Mucosa of descending colon (tissue), 3 donors: ENCODE measurements around the gene COMT. TPM values are rescaled to one million over a fixed set of nuclear protein-coding genes. Genes with fewer than 3 reads are reported as not detected.

Source experiments
- ATAC-seq: fragments of 200-7000 bp; cut with Tn5 transposase; one replicate; pipeline ENCODE4 v1.9.1; 2020; ENCODE audit warnings: mild to moderate bottlenecking, moderate library complexity
- DNase-seq, 3 donors: peaks; one replicate each; pipeline ENCODE4 v3.0.0-alpha.2; 2020
- H3K36me3 ChIP-seq: fragments of 200-600 bp; one replicate; pipeline ENCODE4 v1.8.0; 2021; ENCODE audit warnings: low read depth, mild to moderate bottlenecking
- H3K4me1 ChIP-seq: fragments of 200-600 bp; one replicate; pipeline ENCODE4 v1.8.0; 2021; ENCODE audit warnings: low read depth, mild to moderate bottlenecking
- H3K4me3 ChIP-seq: fragments of 200-600 bp; one replicate; pipeline ENCODE4 v1.8.0; 2021; ENCODE audit warnings: mild to moderate bottlenecking
- H3K9me3 ChIP-seq: fragments of 200-600 bp; one replicate; pipeline ENCODE4 v1.8.0; 2021; ENCODE audit warnings: mild to moderate bottlenecking
- intact Hi-C, 2 donors: fragments of 100-400 bp; cut with DNase I in 1 of 2; cut with micrococcal nuclease in 1 of 2; formaldehyde crosslinking; loops; one replicate each; pipeline versions ENCODE4 v1.11.0 to v1.11.1; 2022; cut with DNase I, micrococcal nuclease
- total RNA-seq, 3 donors: library from RNA; stranded (reverse); fragmentation: NEBNext Ultra II Directional in 2 of 3; extraction: Animal tissue kit (Norgen Biotek cat#: 25700) in 2 of 3; gene quantifications; one replicate each; pipeline versions ENCODE4 v1.2.1 to v1.2.4, GENCODE V29; 2021 to 2023
- TF ChIP-seq, protein P1 (sequence below): fragments of 200-600 bp; IDR thresholded peaks from one replicate; pipeline ENCODE4 v1.8.0; 2022; ENCODE audit warnings: antibody characterized with exemption, mild to moderate bottlenecking
- donor health status: DM: no; HTN: no; CAD: no; lungs with moderate emphysema.
- donor health status: DM: no; HTN: no; CAD: no.
- donor health status: DM: no; HTN: yes; CAD: no.

Gene COMT
- total RNA-seq, 3 donors from 2014 or later = 61.2 to 88.7 (median 70.7) TPM

DNA sequence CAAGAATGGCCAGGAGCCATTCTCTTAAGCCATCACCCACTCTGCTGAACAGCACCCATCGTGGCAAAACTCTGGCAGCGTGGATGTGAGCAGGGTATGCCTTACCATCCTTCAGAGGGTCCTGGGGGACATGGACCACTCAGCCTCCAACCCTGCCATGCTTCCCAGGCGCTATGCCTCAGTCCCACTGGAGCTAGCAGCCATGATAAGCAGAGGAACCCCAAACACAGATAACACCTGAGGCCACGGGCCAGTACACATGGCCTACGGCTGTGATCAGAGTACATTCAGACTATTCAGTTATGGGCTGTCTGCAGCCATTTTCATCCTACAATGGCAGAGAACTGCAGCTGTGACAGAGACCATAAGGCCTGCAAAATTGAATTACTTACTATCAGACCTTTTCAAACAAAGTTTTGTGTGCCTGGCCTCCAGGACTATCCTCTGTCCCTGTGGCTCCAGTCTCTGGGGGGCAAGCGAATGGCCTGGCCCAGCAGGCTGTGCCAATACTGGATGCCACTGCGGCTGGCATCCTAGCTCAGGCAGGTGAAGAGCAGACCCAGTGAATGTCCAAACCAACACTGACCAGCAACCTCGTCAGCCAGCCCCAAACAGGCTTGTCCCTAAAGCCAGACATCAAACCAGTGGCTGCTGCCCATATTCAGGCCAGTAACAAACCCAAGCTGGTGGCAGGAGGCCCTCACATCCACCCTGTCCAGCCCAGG, 68.2 kb downstream of the COMT start:
- Histone ChIP-seq H3K4me1 (no peaks in the 10 kb centered on the region), H3K4me3 (no peak overlapping the region), H3K9me3 (no peaks in the 10 kb centered on the region), H3K36me3 (no peaks in the 10 kb centered on the region)
- DNase-seq (peak in 2 of 3 donors; percentile 3 to 33), ATAC-seq (no peak)
- intact Hi-C loops = loop anchor here in 1 of 2 donors (5.0 kb wide), 1 partner anchor 37 kb away; no protein-coding TSS in a partner anchor
- TF ChIP-seq, protein P1, sequence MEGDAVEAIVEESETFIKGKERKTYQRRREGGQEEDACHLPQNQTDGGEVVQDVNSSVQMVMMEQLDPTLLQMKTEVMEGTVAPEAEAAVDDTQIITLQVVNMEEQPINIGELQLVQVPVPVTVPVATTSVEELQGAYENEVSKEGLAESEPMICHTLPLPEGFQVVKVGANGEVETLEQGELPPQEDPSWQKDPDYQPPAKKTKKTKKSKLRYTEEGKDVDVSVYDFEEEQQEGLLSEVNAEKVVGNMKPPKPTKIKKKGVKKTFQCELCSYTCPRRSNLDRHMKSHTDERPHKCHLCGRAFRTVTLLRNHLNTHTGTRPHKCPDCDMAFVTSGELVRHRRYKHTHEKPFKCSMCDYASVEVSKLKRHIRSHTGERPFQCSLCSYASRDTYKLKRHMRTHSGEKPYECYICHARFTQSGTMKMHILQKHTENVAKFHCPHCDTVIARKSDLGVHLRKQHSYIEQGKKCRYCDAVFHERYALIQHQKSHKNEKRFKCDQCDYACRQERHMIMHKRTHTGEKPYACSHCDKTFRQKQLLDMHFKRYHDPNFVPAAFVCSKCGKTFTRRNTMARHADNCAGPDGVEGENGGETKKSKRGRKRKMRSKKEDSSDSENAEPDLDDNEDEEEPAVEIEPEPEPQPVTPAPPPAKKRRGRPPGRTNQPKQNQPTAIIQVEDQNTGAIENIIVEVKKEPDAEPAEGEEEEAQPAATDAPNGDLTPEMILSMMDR = no peak

- TF ChIP-seq, protein P1 = no peak
- Histone ChIP-seq H3K4me3 (no peak overlapping the region), H3K4me1 (peaks cover 3% of the 10 kb centered on the region), H3K36me3 (no peaks in the 10 kb centered on the region), H3K9me3 (no peaks in the 10 kb centered on the region)
- ATAC-seq (no peak), DNase-seq (peak in 2 of 3 donors; percentile 16 to 22)
- intact Hi-C loops = loop anchor here in 1 of 2 donors (5.0 kb wide), 1 partner anchor 38 kb away; no protein-coding TSS in a partner anchor
These were observed 68.9 kb downstream of the COMT start for GRCh38 chr22:20010307-20011122.

GRCh38 chr22:20011123-20011992, 69.8 kb downstream of the COMT start:
- Histone ChIP-seq H3K9me3 (no peaks in the 10 kb centered on the region), H3K4me1 (peaks cover 6% of the 10 kb centered on the region), H3K4me3 (no peak overlapping the region), H3K36me3 (no peaks in the 10 kb centered on the region)
- TF ChIP-seq, protein P1 = no peak
- DNase-seq (peak in 2 of 3 donors; percentile 8 to 19), ATAC-seq (no peak)
- intact Hi-C loops = loop anchor here in 1 of 2 donors (5.0 kb wide), 1 partner anchor 39 kb away; no protein-coding TSS in a partner anchor

- no peaks in the 10 kb centered on the region for H3K9me3 ChIP-seq
- H3K4me1 ChIP-seq = peaks cover 8% of the 10 kb centered on the region
- no peaks in the 10 kb centered on the region for H3K36me3 ChIP-seq
- DNase-seq (peak in 2 of 3 donors; percentile 10 to 31), ATAC-seq (no peak)
- no peak overlapping the region for H3K4me3 ChIP-seq
- TF ChIP-seq, protein P1 = no peak
- intact Hi-C loops = loop anchor here in 1 of 2 donors (5.0 kb wide), 1 partner anchor 40 kb away; no protein-coding TSS in a partner anchor
These were observed 70.6 kb downstream of the COMT start for GRCh38 chr22:20011993-20012740.
